IPS-11a (cell line): ENCODE measurements around the gene HSPB2.
"Not testable (repeated sequence)": the region's sequence is repeated elsewhere in the genome, so short reads cannot be mapped to it uniquely, and the experiment has no call there.

Experiments used
- H3K4me3 ChIP-seq: one replicate; pipeline ENCODE4 v1.5.1; 2013; ENCODE audit warnings: low read depth, low read length, control low read depth

The HSPB2 gene

DNA sequence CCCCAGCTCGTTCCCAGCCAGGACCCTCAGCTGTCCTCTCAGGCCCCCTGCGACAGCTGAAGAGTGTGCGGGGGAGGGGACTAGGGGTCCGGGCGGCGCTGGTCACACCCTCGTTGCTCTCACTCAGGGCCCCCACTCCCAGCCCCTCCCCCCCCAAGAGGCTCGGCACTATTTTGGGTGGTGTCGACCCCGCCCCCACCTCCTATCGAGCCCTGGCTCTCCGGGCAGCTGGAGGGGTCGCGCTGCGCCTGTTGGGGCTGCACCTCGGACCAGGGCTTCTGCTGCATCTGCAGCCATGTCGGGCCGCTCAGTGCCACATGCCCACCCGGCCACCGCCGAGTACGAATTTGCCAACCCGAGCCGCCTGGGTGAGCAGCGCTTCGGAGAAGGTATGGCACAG lies at the start of gene HSPB2:
TSS of gene HSPB2 (plus strand) at position 200 of the 400 bp plus-strand sequence. CDS start at position 296, 96 bp downstream.
- H3K4me3 ChIP-seq, result no peak within 1 kb of the TSS

DNA sequence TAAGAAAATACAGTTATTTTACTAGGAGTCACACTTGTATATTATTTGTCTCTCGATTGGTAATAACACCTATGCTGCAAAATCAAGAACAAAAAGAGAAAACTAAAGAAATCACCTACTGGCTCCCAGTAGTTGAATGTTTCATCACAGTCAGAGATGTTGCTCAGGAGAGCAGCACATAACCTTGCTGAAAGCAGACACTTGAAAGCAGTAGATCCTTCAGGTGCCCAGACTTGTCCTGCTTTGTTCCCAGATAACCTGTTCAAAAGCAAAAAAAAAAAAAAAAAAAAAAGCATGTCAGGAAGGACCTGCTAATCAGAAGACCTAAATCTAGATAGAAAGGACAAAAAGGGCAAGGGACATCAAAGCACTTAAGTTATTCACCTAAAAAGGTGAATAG lies 42.4 kb upstream of the HSPB2 start:
- H3K4me3 ChIP-seq, result no peak overlapping the region

- H3K4me3 ChIP-seq, result peak overlapping the region; percentile 69
Measured at GRCh38 chr11:111870522-111870885, 42.0 kb upstream of the HSPB2 start.

- peak within 1 kb of the TSS; percentile 69 for H3K4me3 ChIP-seq
Measured at GRCh38 chr11:111870886-111871692, 41.4 kb upstream of the HSPB2 start, which contains the start of gene ALG9. Gene ALG9 (minus strand): TSS chr11:111871581. CDS start chr11:111871482, 99 bp downstream.

DNA sequence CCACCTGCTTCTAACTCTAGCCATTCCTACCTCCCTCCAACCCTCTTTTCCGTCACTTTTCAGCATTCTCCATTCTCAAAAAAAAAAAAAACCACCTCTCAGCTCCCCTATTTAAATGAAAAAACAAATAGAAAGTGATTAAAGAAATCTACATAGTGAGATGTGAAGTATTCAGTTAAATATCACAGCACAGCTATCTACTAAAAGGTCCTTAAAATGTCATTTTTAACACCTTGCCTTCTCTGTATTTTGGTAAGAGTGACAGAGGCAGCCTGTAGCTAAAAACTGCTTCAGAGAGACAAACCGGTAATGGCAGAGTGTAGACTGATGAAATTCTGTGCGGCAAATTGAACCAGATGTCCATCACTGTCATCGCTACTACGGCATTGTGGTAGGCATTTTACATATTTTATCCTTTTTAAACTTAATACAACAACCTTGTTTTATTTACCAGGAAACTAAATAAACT lies 40.8 kb upstream of the HSPB2 start:
- H3K4me3 ChIP-seq, result peak overlapping the region; percentile 69

DNA sequence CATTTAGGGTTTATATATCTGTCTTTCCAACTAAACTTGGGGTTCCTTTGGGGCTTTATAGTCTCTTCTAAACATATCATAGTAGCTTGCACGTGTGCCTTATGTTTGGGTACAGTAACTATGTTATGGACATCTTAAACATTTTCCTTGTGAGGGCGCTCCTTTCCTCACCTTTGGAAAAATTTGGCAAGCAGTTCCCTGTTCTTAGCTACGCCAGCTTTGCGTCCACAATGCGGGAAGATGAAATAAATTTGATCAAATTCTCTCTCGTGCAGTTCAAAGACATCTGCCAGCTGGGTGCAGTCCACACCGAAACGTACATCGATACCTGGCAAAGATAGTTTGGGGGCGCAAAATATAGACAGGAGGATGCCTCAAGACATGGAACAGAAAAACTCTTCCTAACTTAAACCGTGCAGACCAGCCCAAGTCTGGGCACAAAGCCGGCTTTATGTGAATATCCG lies 34.1 kb upstream of the HSPB2 start:
- H3K4me3 ChIP-seq, result peak overlapping the region; percentile 91

DNA sequence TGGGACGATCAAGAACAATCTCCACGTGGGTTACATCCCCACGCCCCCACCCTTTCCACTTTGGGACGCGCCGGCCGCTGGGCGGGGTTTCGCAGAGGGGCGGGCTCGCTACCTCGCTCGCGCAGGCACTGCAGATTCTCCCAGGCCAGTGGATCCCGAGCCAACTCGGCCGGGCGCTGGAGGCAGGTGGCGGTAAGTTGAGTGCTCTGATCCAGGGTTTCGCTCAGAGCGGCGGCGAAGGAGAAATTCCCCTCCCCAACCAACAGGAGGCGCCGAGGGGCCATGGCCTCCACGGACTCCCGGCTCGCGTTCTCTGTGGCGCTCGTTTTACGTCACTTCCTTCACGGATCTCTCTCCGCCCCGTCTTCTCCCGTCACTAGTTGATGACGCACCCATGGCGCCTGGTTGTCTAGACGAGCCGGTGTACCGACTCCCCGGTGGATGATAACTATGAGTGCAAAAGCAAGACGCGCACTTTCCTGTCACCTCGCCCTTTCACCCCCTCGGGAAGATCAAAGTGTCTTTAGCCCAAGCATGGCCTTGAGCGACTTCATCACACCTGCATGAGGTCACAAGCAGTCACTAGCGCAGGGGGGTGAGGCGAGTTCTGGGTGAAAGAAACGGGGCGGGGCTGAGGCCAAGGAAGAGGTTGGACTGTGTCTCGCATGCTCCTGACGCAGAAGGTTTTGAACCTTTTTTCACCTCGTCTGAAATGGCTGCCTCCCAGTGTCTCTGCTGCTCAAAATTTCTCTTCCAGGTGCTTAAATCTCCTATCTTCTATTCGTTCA lies 33.5 kb upstream of the HSPB2 start, which contains the start of the genes CFAP68 and FDXACB1:
TSS of gene CFAP68 (plus strand) at position 693 of the 788 bp plus-strand sequence. CDS start at position 713, 20 bp downstream.
TSS of gene FDXACB1 (minus strand) at position 317 of the 788 bp plus-strand sequence. CDS start at position 284, 33 bp downstream.
- peak within 1 kb of the TSS; percentile 91 for H3K4me3 ChIP-seq

- H3K4me3 ChIP-seq, result peak overlapping the region; percentile 91
Measured at GRCh38 chr11:111879637-111879960, 32.9 kb upstream of the HSPB2 start.

- no peak overlapping the region for H3K4me3 ChIP-seq
Measured at GRCh38 chr11:111882202-111882601, 30.3 kb upstream of the HSPB2 start.

DNA sequence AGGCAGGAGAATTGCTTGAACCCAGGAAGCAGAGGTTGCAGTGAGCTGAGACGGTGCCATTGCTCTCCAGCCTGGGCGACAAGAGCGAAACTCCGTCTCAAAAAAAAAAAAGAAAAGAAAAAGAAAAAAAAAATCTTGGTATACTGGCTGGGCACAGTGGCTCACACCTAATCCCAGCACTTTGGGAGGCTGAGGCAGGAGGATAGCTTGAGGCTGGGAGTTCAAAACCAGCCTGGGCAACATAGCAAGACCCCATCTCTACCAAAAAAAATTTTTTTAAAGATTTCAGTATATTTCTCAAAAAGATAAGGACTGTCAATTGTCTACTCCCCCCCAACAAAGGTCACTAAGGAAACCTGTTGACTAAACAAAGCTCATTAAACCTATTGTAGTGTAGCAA lies 27.5 kb upstream of the HSPB2 start:
- not testable (repeated sequence) for H3K4me3 ChIP-seq

DNA sequence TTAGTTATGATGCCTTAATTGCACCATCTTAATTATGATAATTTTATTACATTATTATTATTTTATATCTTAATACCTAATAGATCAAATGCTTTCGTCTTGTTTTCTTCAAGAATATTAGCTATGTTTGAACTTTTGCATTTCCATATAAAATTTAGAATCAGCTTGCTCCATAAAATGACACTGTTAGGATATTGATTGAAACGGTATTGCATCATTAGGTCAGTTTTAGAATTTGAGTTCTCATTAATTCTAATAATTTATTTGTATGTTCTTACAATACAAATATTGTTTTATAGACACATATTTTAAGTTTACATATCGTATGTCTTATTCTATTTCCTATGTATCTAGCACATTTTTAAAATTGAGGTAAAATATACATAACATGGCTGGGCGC lies 26.5 kb upstream of the HSPB2 start:
- H3K4me3 ChIP-seq, result no peak overlapping the region

GRCh38 chr11:111886844-111887243 lies 25.7 kb upstream of the HSPB2 start:
- H3K4me3 ChIP-seq, result no peak overlapping the region

DNA sequence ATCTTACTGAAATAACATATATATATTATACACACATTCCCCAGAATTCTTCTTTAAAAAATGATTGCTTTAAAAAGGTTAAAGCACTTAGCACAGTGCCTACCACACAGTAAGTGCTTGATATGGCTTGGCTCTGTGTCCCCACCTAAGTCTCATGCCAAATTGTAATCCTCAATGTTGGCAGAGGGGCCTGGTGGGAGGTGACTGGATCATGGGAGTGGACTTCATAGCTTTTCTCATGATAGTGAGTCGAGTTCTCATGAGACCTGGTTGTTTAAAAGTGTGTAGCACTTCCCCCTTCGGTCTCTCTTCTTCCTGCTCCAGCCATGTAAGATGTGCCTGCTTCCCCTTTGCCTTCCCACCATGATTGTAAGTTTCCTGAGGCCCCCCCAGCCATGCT lies 7.1 kb upstream of the HSPB2 start:
- no peak overlapping the region for H3K4me3 ChIP-seq

- H3K4me3 ChIP-seq, result no peak overlapping the region
Measured at GRCh38 chr11:111906680-111907079, 5.9 kb upstream of the HSPB2 start.

- H3K4me3 ChIP-seq, result no peak overlapping the region
Measured at GRCh38 chr11:111908639-111909305, 3.8 kb upstream of the HSPB2 start.

DNA sequence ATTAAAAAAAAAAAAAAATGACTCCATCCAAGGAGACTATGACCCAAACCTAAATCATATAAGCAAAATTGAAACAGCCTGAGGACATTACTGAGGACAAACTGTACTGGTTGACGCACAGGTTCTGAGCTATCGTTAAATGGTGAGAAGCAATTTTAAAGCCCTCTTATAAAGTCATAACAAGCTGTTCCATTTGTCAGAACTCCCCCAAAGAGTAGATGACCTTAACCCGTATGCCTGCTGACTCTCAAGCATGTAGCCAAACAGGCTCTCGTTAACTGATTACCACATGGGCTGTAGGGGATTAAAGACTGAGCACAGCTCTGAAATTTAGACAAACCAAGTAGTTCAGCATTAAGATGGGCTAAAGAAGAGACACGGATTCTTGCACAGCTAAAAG lies 3.2 kb upstream of the HSPB2 start:
- no peak overlapping the region for H3K4me3 ChIP-seq

- no peak overlapping the region for H3K4me3 ChIP-seq
Measured at GRCh38 chr11:111910676-111911562, 1.6 kb upstream of the HSPB2 start.

DNA sequence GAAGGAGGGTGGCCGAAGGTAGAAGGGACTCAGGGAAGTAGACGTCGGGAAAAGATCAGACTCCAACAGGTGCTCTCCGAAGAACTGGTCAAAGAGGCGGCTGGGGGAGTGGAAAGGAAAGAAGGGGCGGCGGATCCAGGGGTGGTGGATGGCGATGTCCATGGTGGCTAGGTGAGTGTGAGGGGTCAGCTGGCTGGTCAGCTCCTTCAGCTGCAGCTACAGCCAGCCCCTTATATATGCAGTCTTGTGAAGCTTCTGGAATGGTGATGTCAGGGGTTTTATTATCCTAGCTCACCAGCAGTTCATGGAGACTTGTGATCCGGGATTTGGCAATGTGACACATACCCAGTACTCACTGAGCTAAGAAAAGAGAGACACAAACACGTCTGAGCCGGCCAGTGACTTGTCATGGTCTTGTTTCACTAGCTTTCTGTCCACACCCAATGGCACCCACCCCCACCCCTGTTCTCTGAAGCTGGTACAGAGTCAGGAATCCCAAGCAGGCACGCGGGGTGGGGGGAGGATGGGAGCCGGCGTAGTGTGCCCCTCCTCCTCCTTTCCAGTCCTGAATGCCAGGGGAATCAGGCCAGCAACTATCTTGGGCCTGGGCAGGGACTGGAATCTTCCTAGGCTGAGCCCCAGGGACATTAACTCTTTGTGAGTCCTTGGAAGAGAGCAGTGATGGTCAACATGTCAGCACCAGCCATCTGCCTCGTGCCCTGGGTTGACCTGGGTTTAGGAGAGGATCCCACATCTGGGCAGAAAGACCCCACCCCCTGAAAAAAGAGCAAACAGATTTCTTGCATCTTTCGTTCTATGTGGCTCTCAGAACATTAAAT lies 752 bp upstream of the HSPB2 start, which contains the start of gene CRYAB:
TSS of gene CRYAB (minus strand) at position 208 of the 839 bp plus-strand sequence. CDS start at position 162, 46 bp downstream.
- H3K4me3 ChIP-seq, result no peak within 1 kb of the TSS
